Panc1 (cell line): ENCODE data around the gene CORO2B. TPM values are rescaled to one million over a fixed set of nuclear protein-coding genes. Genes with fewer than 3 reads are reported as not detected.

Source experiments
- ATAC-seq: fragments of 200-7000 bp; cut with Tn5 transposase; 2 replicates; pipeline ENCODE4 v1.9.1; 2020; ENCODE audit warnings: mild to moderate bottlenecking, moderate library complexity
- BruUV-seq: library from RNA; stranded (reverse); fragments of 400-500 nt; replicated peaks from 2 replicates; lab custom pipeline; 2021; lab: Mats Ljungman, UMichigan
- CTCF ChIA-PET: fragments of 300-600 bp; sonication (Branson Sonifier 250); formaldehyde crosslinking; loops from one replicate; lab custom pipeline; 2022; ENCODE audit warnings: antibody characterized with exemption; lab: Charles Lee
- POLR2A ChIA-PET: fragments of 300-600 bp; sonication (Branson Sonifier 250); formaldehyde crosslinking; loops from one replicate; lab custom pipeline; 2022; ENCODE audit warnings: antibody characterized with exemption; lab: Charles Lee
- DNase-seq: peaks from one replicate; pipeline ENCODE4 v3.0.0-alpha.2; 2010; ENCODE audit warnings: low read depth, low spot score
- H3K27ac ChIP-seq: 2 replicates; pipeline ENCODE4 v1.5.1; 2011; ENCODE audit warnings: mild to moderate bottlenecking, low read length, inconsistent platforms
- H3K27me3 ChIP-seq: fragments of 200-500 bp; sonication (Bioruptor generic); 2 replicates; pipeline ENCODE4 v1.6.0; 2014; ENCODE audit warnings: low read length, inconsistent platforms; ENCODE audit not compliant: control insufficient read depth, insufficient read depth
- H3K36me3 ChIP-seq: fragments of 200-500 bp; sonication (Bioruptor generic); 2 replicates; pipeline ENCODE4 v1.5.1; 2014; ENCODE audit warnings: inconsistent platforms, mild to moderate bottlenecking, low read length, moderate library complexity; ENCODE audit not compliant: control insufficient read depth, insufficient read depth
- H3K4me1 ChIP-seq: 2 replicates; pipeline ENCODE4 v1.5.1; 2011; ENCODE audit warnings: inconsistent platforms, mild to moderate bottlenecking, low read length, moderate library complexity; ENCODE audit not compliant: control insufficient read depth, insufficient read depth
- H3K4me3 ChIP-seq, 2 experiments: 2 replicates each; pipeline ENCODE4 v1.5.1; 2011 to 2012; ENCODE audit warnings: low read depth in 2 of 2, low read length in 2 of 2, mild to moderate bottlenecking in 2 of 2, inconsistent platforms in 1 of 2, moderate library complexity in 1 of 2
- H3K9me3 ChIP-seq: fragments of 200-500 bp; sonication (Bioruptor generic); 2 replicates; pipeline ENCODE4 v1.5.1; 2014; ENCODE audit warnings: low read depth, mild to moderate bottlenecking, inconsistent platforms, low read length, moderate library complexity; ENCODE audit not compliant: control insufficient read depth, insufficient read depth
- POLR2AphosphoS5 ChIP-seq: IDR thresholded peaks from 2 replicates; pipeline ENCODE4 v1.6.1; 2012; ENCODE audit warnings: mild to moderate bottlenecking, low read depth, low read length, moderate library complexity
- SIN3A ChIP-seq: IDR thresholded peaks from 2 replicates; pipeline ENCODE4 v1.6.1; 2012; ENCODE audit warnings: low read depth, mild to moderate bottlenecking, low read length, moderate library complexity, borderline replicate concordance; ENCODE audit not compliant: insufficient read depth
- TCF7L2 ChIP-seq: IDR thresholded peaks from 2 replicates; pipeline ENCODE4 v1.6.1; 2011; ENCODE audit warnings: mild to moderate bottlenecking, low read depth, low read length, inconsistent platforms
- in situ Hi-C: cut with HindIII; loops from 2 replicates; pipeline ENCODE4 v1.10.0; 2016; ENCODE audit warnings: low sequenced_read_pairs, low pct_unique_long_range_greater_than_20kb
- intact Hi-C: fragments of 100-400 bp; cut with micrococcal nuclease; formaldehyde crosslinking; loops from one replicate; pipeline ENCODE4 v1.10.0; 2022; ENCODE audit not compliant: unreplicated experiment
- total RNA-seq: library from RNA; stranded (reverse); gene quantifications from one replicate; pipeline ENCODE4 v1.2.1, GENCODE V29; 2021; ENCODE audit not compliant: unreplicated experiment
- TF ChIP-seq, protein P1 (sequence below), 2 experiments: IDR thresholded peaks; 2 replicates each; pipeline ENCODE4 v1.6.1; 2011 to 2012; ENCODE audit warnings: low read depth in 2 of 2, control low read depth in 1 of 2, low read length in 1 of 2, mild to moderate bottlenecking in 1 of 2, moderate library complexity in 1 of 2; ENCODE audit not compliant: insufficient read depth in 1 of 2
- TF ChIP-seq, protein P2 (sequence below): fragments of 450-650 bp; IDR thresholded peaks from 2 replicates; pipeline ENCODE4 v1.5.1; 2017; ENCODE audit warnings: mild to moderate bottlenecking

Gene CORO2B
- total RNA-seq, 1 experiment from 2014 or later = 0.36 TPM

DNA sequence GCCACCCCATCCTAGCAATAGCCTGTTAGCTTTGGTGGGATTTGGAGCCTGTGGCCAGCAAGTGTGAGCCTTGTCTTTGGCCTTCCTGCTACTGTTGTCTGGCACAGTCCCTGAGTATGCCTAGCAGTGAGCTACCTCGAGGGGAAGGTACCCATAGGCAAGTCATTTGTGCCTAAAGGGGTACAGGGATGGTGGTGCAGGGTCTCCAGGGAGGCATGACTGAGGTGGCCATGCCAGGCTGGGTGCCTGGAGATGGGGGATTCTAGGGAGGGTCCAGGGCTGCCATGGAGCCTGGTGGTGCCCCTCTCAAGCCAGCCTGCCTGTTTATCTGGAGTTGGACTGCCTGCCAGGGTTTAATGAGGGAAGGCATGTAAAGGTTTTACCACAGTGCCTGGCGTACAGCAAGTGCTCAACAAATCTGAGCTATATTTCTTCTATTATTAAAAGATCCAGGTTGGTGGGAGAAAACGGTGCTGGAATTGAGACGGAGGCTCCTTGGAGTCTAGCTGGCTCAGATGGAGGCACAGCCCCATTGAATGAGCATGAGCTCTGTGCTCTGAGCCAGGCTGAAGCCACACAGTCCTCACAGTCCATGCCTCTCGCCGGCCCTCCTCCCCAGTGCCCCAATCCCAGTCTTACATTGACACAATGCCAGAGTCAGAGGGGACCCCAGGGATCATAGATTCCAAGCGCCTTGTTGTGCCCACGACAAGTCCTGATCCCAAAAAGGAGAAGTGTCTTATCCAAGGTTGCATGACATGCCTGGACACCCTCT is 76.2 kb downstream of the CORO2B start:
- H3K27me3 ChIP-seq = no peaks in the 10 kb centered on the region
- in situ Hi-C loops (no loop called here), intact Hi-C loops (no loop called here)
- no peaks in the 10 kb centered on the region for H3K4me1 ChIP-seq
- no peaks in the 10 kb centered on the region for H3K36me3 ChIP-seq
- ChIA-PET CTCF (no interaction called here), POLR2A (interaction anchor here (0.5 kb wide), 1 partner anchor 95 kb away, joined by 3 read pairs; no protein-coding TSS in a partner anchor)
- ATAC-seq (no peak), DNase-seq (no peak)
- H3K9me3 ChIP-seq = no peaks in the 10 kb centered on the region
- no peak overlapping the region for H3K27ac ChIP-seq
- H3K4me3 ChIP-seq = no peak overlapping the region
- TF ChIP-seq, protein P1, sequence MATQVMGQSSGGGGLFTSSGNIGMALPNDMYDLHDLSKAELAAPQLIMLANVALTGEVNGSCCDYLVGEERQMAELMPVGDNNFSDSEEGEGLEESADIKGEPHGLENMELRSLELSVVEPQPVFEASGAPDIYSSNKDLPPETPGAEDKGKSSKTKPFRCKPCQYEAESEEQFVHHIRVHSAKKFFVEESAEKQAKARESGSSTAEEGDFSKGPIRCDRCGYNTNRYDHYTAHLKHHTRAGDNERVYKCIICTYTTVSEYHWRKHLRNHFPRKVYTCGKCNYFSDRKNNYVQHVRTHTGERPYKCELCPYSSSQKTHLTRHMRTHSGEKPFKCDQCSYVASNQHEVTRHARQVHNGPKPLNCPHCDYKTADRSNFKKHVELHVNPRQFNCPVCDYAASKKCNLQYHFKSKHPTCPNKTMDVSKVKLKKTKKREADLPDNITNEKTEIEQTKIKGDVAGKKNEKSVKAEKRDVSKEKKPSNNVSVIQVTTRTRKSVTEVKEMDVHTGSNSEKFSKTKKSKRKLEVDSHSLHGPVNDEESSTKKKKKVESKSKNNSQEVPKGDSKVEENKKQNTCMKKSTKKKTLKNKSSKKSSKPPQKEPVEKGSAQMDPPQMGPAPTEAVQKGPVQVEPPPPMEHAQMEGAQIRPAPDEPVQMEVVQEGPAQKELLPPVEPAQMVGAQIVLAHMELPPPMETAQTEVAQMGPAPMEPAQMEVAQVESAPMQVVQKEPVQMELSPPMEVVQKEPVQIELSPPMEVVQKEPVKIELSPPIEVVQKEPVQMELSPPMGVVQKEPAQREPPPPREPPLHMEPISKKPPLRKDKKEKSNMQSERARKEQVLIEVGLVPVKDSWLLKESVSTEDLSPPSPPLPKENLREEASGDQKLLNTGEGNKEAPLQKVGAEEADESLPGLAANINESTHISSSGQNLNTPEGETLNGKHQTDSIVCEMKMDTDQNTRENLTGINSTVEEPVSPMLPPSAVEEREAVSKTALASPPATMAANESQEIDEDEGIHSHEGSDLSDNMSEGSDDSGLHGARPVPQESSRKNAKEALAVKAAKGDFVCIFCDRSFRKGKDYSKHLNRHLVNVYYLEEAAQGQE (IDR thresholded peaks at IDR 0.05; ENCODE audit: insufficient read depth in 1 of 2, low read depth in 2 of 2, low read length in 1 of 2) = no peak
- TF ChIP-seq TCF7L2 = no peak
- TF ChIP-seq SIN3A = no peak
- no peak for TF ChIP-seq POLR2AphosphoS5
- TF ChIP-seq, protein P2, sequence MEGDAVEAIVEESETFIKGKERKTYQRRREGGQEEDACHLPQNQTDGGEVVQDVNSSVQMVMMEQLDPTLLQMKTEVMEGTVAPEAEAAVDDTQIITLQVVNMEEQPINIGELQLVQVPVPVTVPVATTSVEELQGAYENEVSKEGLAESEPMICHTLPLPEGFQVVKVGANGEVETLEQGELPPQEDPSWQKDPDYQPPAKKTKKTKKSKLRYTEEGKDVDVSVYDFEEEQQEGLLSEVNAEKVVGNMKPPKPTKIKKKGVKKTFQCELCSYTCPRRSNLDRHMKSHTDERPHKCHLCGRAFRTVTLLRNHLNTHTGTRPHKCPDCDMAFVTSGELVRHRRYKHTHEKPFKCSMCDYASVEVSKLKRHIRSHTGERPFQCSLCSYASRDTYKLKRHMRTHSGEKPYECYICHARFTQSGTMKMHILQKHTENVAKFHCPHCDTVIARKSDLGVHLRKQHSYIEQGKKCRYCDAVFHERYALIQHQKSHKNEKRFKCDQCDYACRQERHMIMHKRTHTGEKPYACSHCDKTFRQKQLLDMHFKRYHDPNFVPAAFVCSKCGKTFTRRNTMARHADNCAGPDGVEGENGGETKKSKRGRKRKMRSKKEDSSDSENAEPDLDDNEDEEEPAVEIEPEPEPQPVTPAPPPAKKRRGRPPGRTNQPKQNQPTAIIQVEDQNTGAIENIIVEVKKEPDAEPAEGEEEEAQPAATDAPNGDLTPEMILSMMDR = no peak
- BruUV-seq = no TSS peak

DNA sequence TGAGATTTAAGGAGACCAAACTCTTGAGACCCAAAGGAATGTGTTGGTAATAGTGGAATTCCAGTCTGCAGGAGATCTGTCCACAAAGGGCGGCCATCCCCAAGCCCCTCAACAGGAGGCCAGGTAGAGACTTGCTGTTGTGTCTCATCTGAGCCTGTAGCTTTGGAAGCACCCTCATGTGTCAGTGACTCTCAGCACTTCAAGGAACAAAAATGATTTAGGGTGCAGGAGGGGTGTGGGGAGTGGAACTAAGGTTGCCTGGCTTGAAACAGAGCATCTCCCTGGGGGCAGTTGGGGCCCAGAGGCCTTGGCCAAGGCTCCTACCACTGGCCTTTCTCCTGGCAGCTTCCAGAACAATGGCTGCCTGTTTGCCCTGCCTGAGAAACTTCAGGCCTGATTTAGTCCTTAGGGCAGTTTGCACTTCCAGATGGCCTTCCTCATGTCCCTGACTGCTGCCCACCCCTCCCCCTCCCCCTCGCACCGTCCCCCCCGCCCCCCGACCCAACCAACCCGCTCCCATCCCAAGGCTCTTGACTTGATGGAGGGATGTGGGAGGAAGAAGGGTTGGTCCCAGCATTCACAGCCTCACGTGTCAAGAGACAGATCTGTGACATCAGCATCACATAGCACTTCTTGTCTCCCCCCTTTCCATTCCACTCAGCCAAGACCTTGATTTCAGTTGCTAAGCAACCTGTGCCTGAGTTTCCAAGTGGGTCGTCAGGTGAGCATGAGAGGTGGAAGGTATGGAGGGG is 77.1 kb downstream of the CORO2B start:
- in situ Hi-C loops = no loop called here
- H3K27ac ChIP-seq = no peak overlapping the region
- intact Hi-C loops = no loop called here
- no TSS peak for BruUV-seq
- H3K4me1 ChIP-seq = no peaks in the 10 kb centered on the region
- CTCF ChIA-PET = no interaction called here
- no peak for TF ChIP-seq POLR2AphosphoS5
- H3K36me3 ChIP-seq = no peaks in the 10 kb centered on the region
- no peaks in the 10 kb centered on the region for H3K27me3 ChIP-seq
- no peak for DNase-seq
- H3K4me3 ChIP-seq = no peak overlapping the region
- no peaks in the 10 kb centered on the region for H3K9me3 ChIP-seq
- POLR2A ChIA-PET = no interaction called here
- ATAC-seq = no peak

DNA sequence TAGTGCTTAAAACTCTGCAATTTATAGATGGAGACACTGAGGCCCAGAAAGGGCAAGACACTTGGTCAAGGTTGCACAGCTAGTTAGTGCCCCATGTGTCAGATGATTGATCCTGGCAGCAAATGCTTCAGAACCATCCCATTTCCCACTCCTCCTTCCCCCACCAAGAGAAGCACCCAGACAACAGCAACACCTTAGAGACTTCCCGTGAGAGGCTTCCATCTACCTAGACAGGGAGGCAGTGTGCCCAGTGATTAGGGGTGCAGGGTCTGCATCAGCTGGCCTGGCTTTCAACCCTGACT is 77.6 kb downstream of the CORO2B start:
- no peak for ATAC-seq
- no peak overlapping the region for H3K4me3 ChIP-seq
- H3K27me3 ChIP-seq = no peaks in the 10 kb centered on the region
- H3K27ac ChIP-seq = no peak overlapping the region
- POLR2A ChIA-PET = no interaction called here
- no TSS peak for BruUV-seq
- CTCF ChIA-PET = no interaction called here
- H3K36me3 ChIP-seq = no peaks in the 10 kb centered on the region
- intact Hi-C loops = no loop called here
- TF ChIP-seq, protein P2 = no peak
- TF ChIP-seq POLR2AphosphoS5 = no peak
- no peak for TF ChIP-seq TCF7L2
- no peak for TF ChIP-seq SIN3A
- TF ChIP-seq, protein P1 (IDR thresholded peaks at IDR 0.05; ENCODE audit: insufficient read depth in 1 of 2, low read depth in 2 of 2, low read length in 1 of 2) = no peak
- no peaks in the 10 kb centered on the region for H3K9me3 ChIP-seq
- no peaks in the 10 kb centered on the region for H3K4me1 ChIP-seq
- no peak for DNase-seq
- in situ Hi-C loops = no loop called here
